Upper lobe of left lung (tissue), 6 donors: Measurements from ENCODE around the gene NFKB1. TPM values are rescaled to one million over a fixed set of nuclear protein-coding genes. Genes with fewer than 3 reads are reported as not detected.

Experiments
- ATAC-seq, 2 donors: fragments of 200-7000 bp; cut with Tn5 transposase; one replicate each; pipeline ENCODE4 v1.9.1; 2022; ENCODE audit warnings: mild to moderate bottlenecking in 2 of 2, moderate library complexity in 2 of 2; ENCODE audit not compliant: low FRiP score in 2 of 2
- DNase-seq, 2 donors: peaks; one replicate each; pipeline ENCODE4 v3.0.0-alpha.2; 2019 to 2020
- H3K27ac ChIP-seq, 4 donors: fragments of 200-600 bp; sonication (generic); one replicate each; pipeline ENCODE4 v1.5.1; 2016 to 2019
- H3K27me3 ChIP-seq, 4 donors: fragments of 200-600 bp; sonication (generic); one replicate each; pipeline ENCODE4 v1.5.1; 2017 to 2019
- H3K36me3 ChIP-seq, 4 donors: fragments of 200-600 bp; sonication (generic); one replicate each; pipeline ENCODE4 v1.5.1; 2016 to 2019
- H3K4me1 ChIP-seq, 4 donors: fragments of 200-600 bp; sonication (generic); one replicate each; pipeline ENCODE4 v1.5.1; 2018 to 2019
- H3K4me3 ChIP-seq, 4 donors: fragments of 200-600 bp; sonication (generic); one replicate each; pipeline ENCODE4 v1.5.1; 2017 to 2019; ENCODE audit warnings: mild to moderate bottlenecking in 2 of 4, moderate library complexity in 1 of 4
- H3K9me3 ChIP-seq, 4 donors: fragments of 200-600 bp; sonication (generic); one replicate each; pipeline ENCODE4 v1.5.1; 2018 to 2019
- CTCF ChIP-seq, 6 experiments: fragments of 450-650 bp in 4 of 6; fragments of 200-600 bp in 2 of 6; sonication (generic) in 2 of 6; IDR thresholded peaks; one replicate each; pipeline ENCODE4 v1.5.1; 2016 to 2019; ENCODE audit warnings: antibody characterized with exemption in 6 of 6
- EP300 ChIP-seq, 4 donors: sonication (generic); formaldehyde crosslinking; IDR thresholded peaks; one replicate each; pipeline ENCODE4 v1.5.1; 2017; ENCODE audit warnings: antibody characterized with exemption in 4 of 4, control low read depth in 2 of 4
- POLR2A ChIP-seq, 4 donors: fragments of 450-650 bp; IDR thresholded peaks; one replicate each; pipeline ENCODE4 v1.5.1; 2016 to 2017; ENCODE audit warnings: antibody characterized with exemption in 4 of 4, mild to moderate bottlenecking in 2 of 4
- POLR2AphosphoS5 ChIP-seq, 2 donors: sonication (generic); formaldehyde crosslinking; IDR thresholded peaks; one replicate each; pipeline ENCODE4 v1.5.1; 2017; ENCODE audit warnings: antibody characterized with exemption in 2 of 2
- WGBS, 2 donors: methylation state at CpG; one replicate each; pipeline ENCODE4 v1.1.5; 2017 to 2018; 5-methylcytosine and 5-hydroxymethylcytosine counted together
- total RNA-seq, 6 donors: library from RNA; depleted of rRNA in 4 of 6; stranded (reverse); fragments of >200 nt in 4 of 6; gene quantifications; one replicate each; pipeline versions ENCODE4 v1.1.0 to v1.2.1, GENCODE V29; 2016 to 2021
- donor health status: DM: no; HTN: no; CAD: no; lungs with moderate emphysema.
- donor health status: DM: no; HTN: yes; CAD: no; lungs with severe emphysema.

Gene NFKB1
- total RNA-seq, 6 donors from 2014 or later: 15.8 to 69.1 (median 39.1) TPM

DNA sequence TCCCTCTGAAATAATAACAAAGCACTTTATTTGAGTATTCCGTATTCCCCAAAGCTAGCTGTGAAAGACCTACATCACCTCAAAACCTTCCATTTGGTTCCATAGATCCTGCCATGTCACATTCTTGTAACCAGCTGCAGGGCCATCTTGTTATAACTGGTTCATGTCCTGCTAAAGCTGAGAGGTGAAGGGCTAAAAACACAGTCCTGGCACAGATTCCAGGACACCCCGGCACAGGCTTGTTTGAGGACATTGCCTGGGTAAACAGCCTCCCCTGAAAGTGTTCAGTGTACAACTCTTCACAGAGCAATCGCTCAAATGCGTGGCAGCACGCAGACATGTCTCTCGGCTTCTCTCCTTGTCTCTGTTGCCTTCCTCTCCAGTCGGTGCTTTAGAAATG lies 130.5 kb downstream of the NFKB1 start:
- no peaks in the 10 kb centered on the region for H3K9me3 ChIP-seq
- WGBS, 2 donors: 75 to 87% methylated on average over 7 of the region's 7 CpGs
- ATAC-seq (no peak), DNase-seq (no peak)
- no peaks in the 10 kb centered on the region for H3K4me1 ChIP-seq
- no peak overlapping the region for H3K27ac ChIP-seq
- peaks cover 0 to 40% (median 23%) of the 10 kb centered on the region in 4 donors for H3K36me3 ChIP-seq
- no peak for TF ChIP-seq POLR2A (IDR thresholded peaks at IDR 0.05)
- no peak for TF ChIP-seq EP300 (IDR thresholded peaks at IDR 0.05)
- no peak for TF ChIP-seq POLR2AphosphoS5 (IDR thresholded peaks at IDR 0.05)
- no peak for TF ChIP-seq CTCF (IDR thresholded peaks at IDR 0.05)
- H3K4me3 ChIP-seq: no peak overlapping the region
- no peaks in the 10 kb centered on the region for H3K27me3 ChIP-seq

DNA sequence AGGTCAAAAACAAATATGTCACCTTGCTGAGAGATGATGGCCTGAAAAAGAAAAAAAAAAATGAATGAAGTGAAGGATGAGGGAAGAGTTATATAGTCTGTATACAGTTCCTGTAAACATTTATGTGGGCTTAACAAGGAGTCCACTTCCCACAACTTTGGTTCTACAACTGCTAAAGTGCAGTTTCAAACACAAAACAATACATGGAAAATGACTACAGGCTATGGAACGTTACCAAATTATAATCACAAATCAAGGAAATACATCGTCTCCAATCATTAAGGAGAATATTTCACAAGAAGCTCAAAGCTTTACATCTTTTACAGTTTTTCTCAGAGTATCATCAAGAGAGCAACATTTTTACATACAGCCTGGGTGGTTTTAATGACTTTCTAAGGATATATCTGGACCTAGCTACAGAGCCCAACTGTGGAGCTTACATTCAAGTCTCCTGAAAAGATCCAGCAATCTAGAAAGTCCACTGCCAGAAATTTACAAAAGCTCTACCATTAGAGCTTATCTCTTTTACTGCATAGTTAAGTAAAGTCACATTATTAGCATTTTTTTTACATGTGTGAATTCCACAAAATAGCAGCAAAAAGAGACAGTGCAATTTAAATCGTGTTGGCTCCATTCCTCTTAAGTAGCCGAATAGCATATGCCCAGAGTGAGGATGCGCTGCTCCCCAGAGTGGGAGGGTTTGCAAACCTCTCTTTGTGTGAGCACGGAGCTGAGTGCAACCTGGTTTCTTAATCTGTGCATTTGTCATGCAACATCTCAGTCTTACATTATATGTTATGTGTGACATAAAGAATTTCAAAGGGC lies 131.3 kb downstream of the NFKB1 start:
- no peaks in the 10 kb centered on the region for H3K27me3 ChIP-seq
- H3K4me1 ChIP-seq: no peaks in the 10 kb centered on the region
- no peak overlapping the region for H3K27ac ChIP-seq
- no peak for TF ChIP-seq CTCF (IDR thresholded peaks at IDR 0.05)
- no peak for TF ChIP-seq POLR2A (IDR thresholded peaks at IDR 0.05)
- no peak for TF ChIP-seq EP300 (IDR thresholded peaks at IDR 0.05)
- TF ChIP-seq POLR2AphosphoS5 (IDR thresholded peaks at IDR 0.05): no peak
- no peak for ATAC-seq
- peaks cover 0 to 44% (median 23%) of the 10 kb centered on the region in 4 donors for H3K36me3 ChIP-seq
- no peaks in the 10 kb centered on the region for H3K9me3 ChIP-seq
- DNase-seq: no peak
- 50 to 83% methylated on average over 6 of the region's 6 CpGs for WGBS, 2 donors
- no peak overlapping the region for H3K4me3 ChIP-seq

- DNase-seq (no peak), ATAC-seq (no peak)
- Histone ChIP-seq H3K4me1 (no peaks in the 10 kb centered on the region), H3K4me3 (no peak overlapping the region), H3K36me3 (peaks cover 0 to 48% (median 25%) of the 10 kb centered on the region in 4 donors), H3K9me3 (no peaks in the 10 kb centered on the region), H3K27me3 (no peaks in the 10 kb centered on the region), H3K27ac (no peak overlapping the region)
- 76 to 96% methylated on average over 6 of the region's 6 CpGs for WGBS, 2 donors
- TF ChIP-seq EP300 (IDR thresholded peaks at IDR 0.05) (no peak), POLR2A (IDR thresholded peaks at IDR 0.05) (no peak), POLR2AphosphoS5 (IDR thresholded peaks at IDR 0.05) (no peak), CTCF (IDR thresholded peaks at IDR 0.05) (no peak)
Measured at GRCh38 chr4:102633100-102633499, 131.9 kb downstream of the NFKB1 start.

DNA sequence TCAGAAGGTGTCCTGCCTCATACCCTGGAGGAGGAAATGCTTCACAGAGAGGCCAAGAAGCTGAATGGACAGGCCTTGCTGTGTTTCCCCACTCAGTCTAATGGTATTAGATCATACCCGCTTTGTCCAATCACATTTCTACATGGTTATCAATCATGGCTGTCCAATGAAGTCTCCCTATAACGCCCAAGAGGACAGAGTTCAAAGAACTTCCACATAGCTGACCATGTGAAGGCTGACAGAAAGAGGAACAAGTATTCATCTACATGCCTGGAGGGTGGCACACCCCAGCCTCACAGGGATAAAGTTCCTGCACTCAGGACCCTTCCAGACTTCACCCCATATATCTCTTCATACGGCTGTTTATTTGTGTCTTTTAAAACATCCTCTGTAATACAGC lies 136.2 kb downstream of the NFKB1 start:
- H3K36me3 ChIP-seq: peaks cover 0 to 51% (median 23%) of the 10 kb centered on the region in 4 donors
- 76 to 87% methylated on average over 3 of the region's 3 CpGs for WGBS, 2 donors

DNA sequence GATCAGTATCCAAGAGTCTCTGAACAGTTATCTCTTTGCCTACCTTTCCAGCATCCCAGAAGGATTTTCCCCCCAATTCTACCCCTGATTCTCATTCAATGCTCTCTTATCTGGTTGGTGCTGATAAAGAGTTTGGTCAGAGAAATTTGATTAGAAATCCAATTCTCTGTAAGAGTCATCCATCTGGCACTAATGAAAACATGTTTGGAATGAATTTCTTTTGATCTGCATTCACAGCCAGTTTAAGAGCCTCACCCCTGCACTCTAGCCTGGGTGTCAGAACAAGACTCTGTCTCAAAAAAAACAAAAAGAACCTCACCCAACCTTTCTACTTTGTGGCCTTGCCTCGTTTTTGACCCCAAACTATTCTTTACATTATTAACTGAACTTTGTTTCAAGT lies 137.5 kb downstream of the NFKB1 start:
- no peak overlapping the region for H3K27ac ChIP-seq
- H3K9me3 ChIP-seq: no peaks in the 10 kb centered on the region
- H3K4me3 ChIP-seq: no peak overlapping the region
- H3K36me3 ChIP-seq: peaks cover 0 to 41% (median 16%) of the 10 kb centered on the region in 4 donors
- H3K4me1 ChIP-seq: no peaks in the 10 kb centered on the region
- no peaks in the 10 kb centered on the region for H3K27me3 ChIP-seq
- DNase-seq: no peak
- ATAC-seq: no peak
- no peak for TF ChIP-seq POLR2A (IDR thresholded peaks at IDR 0.05)
- no peak for TF ChIP-seq CTCF (IDR thresholded peaks at IDR 0.05)
- no peak for TF ChIP-seq POLR2AphosphoS5 (IDR thresholded peaks at IDR 0.05)
- TF ChIP-seq EP300 (IDR thresholded peaks at IDR 0.05): no peak
- 38 to 71% methylated on average over 1 of the region's 1 CpG for WGBS, 2 donors

More for the DNA sequence above, 136.2 kb downstream of the NFKB1 start:
- ATAC-seq: peak; percentile 32 to 47
- Histone ChIP-seq H3K27me3 (no peaks in the 10 kb centered on the region), H3K4me3 (no peak overlapping the region), H3K4me1 (no peaks in the 10 kb centered on the region), H3K9me3 (no peaks in the 10 kb centered on the region), H3K27ac (no peak overlapping the region)
- no peak for DNase-seq
- no peak for TF ChIP-seq POLR2AphosphoS5 (IDR thresholded peaks at IDR 0.05)
- TF ChIP-seq EP300 (IDR thresholded peaks at IDR 0.05): no peak
